IPS-NIHi7 (cell line): ENCODE data around the gene VANGL2.
A peak's percentile ranks its signal among the peaks of the same experiment; 100 is the strongest.
"Not testable (repeated sequence)": the region's sequence is repeated elsewhere in the genome, so short reads cannot be mapped to it uniquely, and the experiment has no call there.

Experiments
- DNase-seq: peaks from one replicate; pipeline ENCODE4 v3.0.0; 2012; ENCODE audit warnings: mixed read lengths; ENCODE audit errors: extremely low spot score

The VANGL2 gene

GRCh38 chr1:160370561-160371345 lies 29.6 kb upstream of the VANGL2 start:
- DNase-seq: no peak

DNA sequence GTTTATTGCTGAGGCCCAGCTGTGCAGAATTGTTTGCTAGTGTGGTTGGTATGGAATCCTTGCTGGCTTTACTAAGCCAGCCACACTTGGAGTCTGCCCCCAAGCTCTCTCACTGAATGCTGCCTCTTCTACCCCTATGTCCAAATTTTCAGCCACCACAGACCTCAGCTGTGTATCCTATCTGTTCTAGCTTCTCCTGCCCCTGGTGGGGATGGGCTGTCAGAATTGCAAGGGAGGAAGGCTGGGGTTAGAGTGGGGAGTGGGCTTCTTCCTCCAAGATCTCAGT lies 29.1 kb upstream of the VANGL2 start:
- no peak for DNase-seq

GRCh38 chr1:160371756-160372155 lies 28.6 kb upstream of the VANGL2 start:
- DNase-seq: no peak

- DNase-seq: no peak
Observed at GRCh38 chr1:160373696-160374095, 26.7 kb upstream of the VANGL2 start.

GRCh38 chr1:160374306-160375110 lies 25.9 kb upstream of the VANGL2 start:
- peak; percentile 60 for DNase-seq

DNA sequence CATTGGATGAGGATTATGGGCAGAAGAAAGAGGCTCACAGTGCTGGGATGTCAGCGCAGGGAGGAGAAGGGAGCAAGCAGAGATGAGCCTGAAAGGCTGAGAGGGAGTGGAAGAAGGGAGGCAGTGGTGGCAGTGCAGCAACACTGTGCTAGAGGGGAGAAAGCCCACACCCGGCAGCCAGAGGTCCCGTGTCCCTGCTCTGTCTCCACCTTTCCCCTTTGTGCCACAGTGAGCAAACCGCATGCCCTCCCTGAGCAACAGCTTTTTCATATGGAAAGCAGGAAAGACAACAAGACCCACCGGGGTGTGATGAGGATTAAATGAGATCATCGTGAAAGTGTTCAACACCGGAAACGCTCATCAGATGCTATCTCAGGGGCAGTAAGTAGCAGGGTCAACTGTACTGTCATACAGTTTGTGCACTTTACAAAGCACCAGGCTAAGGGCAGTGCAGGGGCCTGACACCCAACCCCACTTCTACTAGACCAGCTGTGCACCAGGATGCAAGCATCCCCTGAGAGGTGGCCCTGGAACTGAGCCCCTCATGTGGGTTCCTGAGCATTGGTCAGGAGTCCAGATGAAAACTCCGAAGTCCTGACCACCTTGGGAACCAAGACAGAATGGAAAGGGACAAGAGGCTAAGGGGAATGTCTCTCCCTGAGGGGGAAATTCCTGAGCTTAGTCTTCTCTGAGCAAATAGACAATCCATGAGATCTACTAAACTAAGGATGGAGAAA lies 24.4 kb upstream of the VANGL2 start:
- peak; percentile 53 for DNase-seq

- peak; percentile 81 for DNase-seq
Observed at GRCh38 chr1:160376525-160377131, 23.7 kb upstream of the VANGL2 start.

GRCh38 chr1:160377585-160378206 lies 22.7 kb upstream of the VANGL2 start:
- no peak for DNase-seq

DNA sequence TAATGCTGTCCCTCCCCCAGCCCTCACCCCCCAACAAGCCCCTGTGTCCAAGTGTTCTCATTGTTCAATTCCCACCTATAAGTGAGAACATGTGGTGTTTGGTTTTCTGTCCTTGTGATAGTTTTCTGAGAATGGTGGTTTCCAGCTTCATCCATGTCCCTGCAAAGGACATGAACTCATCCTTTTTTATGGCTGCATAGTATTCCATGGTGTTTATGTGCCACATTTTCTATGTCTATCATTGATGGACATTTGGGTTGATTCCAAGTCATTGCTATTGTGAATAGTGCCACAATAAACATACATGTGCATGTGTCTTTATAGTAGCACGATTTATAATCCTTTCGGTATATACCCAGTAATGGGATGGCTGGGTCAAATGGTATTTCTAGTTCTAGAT lies 15.6 kb upstream of the VANGL2 start:
- not testable (repeated sequence) for DNase-seq

GRCh38 chr1:160388406-160388805 lies 12.0 kb upstream of the VANGL2 start:
- DNase-seq: not testable (repeated sequence)

DNA sequence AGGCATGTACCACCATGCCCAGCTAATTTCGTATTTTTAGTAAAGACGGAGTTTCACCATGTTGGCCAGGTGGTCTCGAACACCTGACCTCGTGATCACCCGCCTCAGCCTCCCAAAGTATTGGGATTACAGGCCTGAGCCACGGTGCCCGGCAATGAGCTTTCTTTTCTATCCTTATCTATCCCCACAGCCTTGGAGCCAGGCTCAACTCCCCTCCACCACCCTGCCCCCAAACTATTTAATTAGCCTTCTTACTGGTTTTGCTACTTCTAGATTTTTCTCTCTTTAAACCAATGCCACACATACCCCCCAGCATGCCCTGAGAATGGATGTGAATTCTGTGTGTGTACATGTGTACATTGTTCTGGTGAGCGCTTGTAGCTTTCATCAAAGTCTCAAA lies 5.7 kb upstream of the VANGL2 start:
- DNase-seq: no peak

- no peak for DNase-seq
Observed at GRCh38 chr1:160397651-160398050, 2.7 kb upstream of the VANGL2 start.

- DNase-seq: no peak
Observed at GRCh38 chr1:160398823-160399222, 1.5 kb upstream of the VANGL2 start.

DNA sequence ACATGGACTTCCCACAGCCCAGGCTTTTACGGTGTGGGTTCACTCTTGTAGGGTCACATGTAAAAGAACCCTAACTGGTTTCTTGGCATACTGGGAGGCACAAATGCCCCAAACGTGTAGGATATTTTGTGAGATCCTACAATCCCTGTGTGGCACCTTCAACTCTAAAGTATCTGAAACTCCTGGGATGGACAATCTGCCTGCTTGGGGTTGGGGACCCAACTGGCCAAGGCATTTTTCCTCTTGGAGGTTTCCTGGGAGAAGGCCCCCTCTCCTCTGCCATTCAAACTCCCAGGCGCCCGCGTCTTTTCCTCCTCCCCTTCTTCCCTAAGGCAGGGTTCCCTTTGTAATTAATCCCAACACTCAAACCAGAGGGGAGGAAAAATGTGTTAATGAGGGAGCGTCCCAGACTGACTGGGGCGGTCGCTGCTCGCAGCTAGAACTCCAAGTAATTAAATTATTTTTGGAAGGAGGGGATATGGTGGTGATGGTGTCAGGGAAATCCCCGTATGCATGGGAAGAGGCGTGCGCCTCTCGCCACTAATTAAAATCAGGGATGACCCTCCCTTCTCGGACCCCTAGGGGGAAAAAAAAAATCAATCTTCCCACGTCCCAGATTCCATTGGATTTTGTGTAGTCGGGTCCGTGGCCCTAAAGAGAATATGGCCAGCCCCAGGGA lies 681 bp upstream of the VANGL2 start:
- DNase-seq: peak; percentile 57

DNA sequence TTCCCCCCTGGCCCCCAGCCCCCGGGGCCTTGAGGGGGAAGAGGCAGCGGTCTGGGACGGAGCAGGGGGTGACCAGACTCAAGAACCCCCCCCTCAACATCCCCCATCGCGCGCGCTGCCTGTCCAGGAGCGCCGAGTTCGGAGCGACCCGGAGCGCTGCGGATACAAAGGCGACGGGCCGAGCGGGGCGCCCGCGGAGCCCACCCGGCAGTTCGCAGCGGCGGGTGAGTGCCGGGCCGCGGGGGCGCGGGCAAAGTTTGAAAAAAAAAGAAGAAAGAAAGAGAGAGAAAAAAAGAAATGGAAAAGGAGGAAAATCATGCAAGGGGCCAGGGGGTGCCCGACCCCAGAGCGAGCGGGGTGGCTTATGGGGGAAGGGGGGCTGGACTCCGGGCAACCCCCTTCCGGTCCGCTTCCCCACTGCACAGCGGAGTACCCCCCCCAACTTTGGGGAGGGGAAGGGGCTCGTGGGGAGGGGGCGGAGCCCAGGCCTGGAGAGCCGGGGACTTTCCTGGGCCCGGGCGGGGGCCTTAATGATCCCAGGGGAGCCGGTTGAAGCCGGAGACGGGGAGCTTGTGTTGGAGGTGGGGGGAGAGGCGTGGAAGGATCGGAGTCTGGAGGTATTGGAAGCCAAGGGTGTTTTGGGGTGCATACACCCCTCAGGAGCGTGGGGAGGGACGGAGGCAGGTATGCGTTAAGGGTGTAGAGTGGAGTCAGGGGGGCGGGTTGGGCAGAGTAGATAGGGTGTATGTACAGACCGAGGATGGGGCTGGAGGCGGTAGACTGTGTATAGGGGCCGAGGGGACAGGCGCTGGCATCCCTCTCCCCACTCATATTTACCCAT lies 502 bp downstream of the VANGL2 start:
- peak; percentile 57 for DNase-seq

GRCh38 chr1:160401487-160401805 lies 1.1 kb downstream of the VANGL2 start:
- DNase-seq: no peak

DNA sequence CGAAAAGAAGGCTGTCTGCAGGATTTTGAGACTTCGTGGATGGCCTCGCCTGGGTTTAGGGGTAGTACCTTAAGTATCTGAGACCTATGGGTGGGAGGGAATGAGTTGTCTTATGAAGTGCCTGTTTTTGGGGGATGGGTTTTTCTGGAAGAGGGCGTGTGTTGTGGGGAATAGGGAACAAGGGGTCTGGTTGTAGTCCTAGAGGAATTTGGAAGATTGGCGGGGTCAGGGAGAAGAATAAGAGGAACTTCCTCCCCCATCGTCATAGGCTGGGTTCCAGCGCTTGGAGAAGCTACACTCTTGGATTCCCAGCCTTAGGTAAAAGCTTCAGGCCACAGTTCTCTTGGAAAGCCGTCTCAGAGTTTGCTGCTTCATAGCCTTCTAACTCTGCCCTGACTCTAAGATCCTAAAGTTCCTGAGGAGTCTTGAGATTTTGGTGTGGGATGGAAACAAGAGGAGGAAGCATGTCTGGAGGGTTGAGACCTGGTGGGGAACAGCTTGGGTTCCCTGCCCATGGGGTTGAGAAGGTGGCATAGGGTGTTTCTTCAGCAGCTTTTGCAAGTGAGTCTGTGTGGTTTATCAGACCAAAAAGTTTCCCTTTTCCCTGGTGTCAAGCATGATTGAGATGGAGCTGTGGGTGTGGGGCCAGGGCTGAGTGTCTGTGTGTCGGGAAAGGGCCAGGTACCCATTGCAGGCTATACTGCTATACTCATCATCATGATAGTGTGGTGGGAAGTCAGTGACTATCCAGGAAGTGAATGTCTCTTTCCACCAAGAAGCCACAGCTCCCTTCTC lies 1.8 kb downstream of the VANGL2 start:
- no peak for DNase-seq

GRCh38 chr1:160403244-160403643 lies 2.9 kb downstream of the VANGL2 start:
- no peak for DNase-seq

DNA sequence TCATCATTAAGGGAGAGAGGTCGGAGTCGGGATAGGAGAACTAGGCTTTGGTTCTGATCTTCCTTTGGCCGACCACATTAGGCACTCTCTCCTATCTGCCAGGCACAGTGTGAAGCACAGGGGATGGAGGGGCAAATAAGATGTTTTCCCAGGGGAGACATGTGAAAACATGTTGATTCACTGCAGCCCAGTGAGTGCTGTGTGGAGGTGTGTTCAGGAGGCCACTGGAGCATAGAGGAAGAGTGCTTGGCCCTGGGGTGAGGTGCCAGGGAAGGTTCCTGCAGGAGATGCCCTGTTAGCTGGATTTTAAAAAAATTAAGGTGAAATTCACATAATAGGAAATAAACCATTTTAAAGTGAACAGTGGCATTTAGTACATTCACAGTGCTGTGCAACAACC lies 3.7 kb downstream of the VANGL2 start:
- no peak for DNase-seq
